K562 (cell line): ENCODE data around the gene SPATA17. TPM values are rescaled to one million over a fixed set of nuclear protein-coding genes. Genes with fewer than 3 reads are reported as not detected.

Source experiments
- ATAC-seq: fragments of 200-7000 bp; cut with Tn5 transposase; 3 replicates; pipeline ENCODE4 v1.9.1; 2020; ENCODE audit warnings: moderate library complexity
- BruUV-seq: library from RNA; stranded (reverse); fragments of 400-500 nt; replicated peaks from 2 replicates; lab custom pipeline; 2021; lab: Mats Ljungman, UMichigan
- CTCF ChIA-PET: fragments of 300-600 bp; formaldehyde crosslinking; extraction: SDS; loops from one replicate; lab custom pipeline; 2021; ENCODE audit warnings: low intra/inter-chr PET ratio; lab: Yijun Ruan, JAX
- POLR2A ChIA-PET: fragments of 300-600, 350-650 bp; sonication (Branson Sonifier 250); formaldehyde crosslinking; extraction: SDS; loops from one replicate; lab custom pipeline; 2021; ENCODE audit warnings: antibody characterized with exemption, inconsistent platforms; lab: Yijun Ruan, JAX
- DNase-seq, 4 experiments: peaks; one replicate each; pipeline versions ENCODE4 v3.0.0 to v3.0.0-alpha.2; 2011 to 2018; ENCODE audit warnings: low spot score in 3 of 4, mixed read lengths in 3 of 4; ENCODE audit errors: extremely low read depth in 1 of 4
- FAIRE-seq: peaks from 2 replicates; lab custom pipeline; 2011; peaks lifted over from hg19 to GRCh38; lab: Jason Lieb, UNC
- H2AFZ ChIP-seq: 2 replicates; pipeline ENCODE4 v1.6.0; 2011; ENCODE audit warnings: low read depth, low read length, control low read depth, inconsistent platforms
- H3K27ac ChIP-seq: fragments of 200-600 bp; 3 replicates; pipeline ENCODE4 v1.8.0; 2011; ENCODE audit warnings: low read depth, mild to moderate bottlenecking, control low read depth, inconsistent platforms, low read length, moderate library complexity, mixed read lengths; ENCODE audit errors: extremely low read depth
- H3K27me3 ChIP-seq, 2 experiments: fragments of 300-600 bp in 1 of 2; 2 replicates in 1 of 2; 3 replicates in 1 of 2; pipeline versions ENCODE4 v1.6.0 to v1.8.0; 2011; ENCODE audit warnings: inconsistent platforms in 2 of 2, low read length in 2 of 2, mild to moderate bottlenecking in 1 of 2, mixed read lengths in 1 of 2, moderate library complexity in 1 of 2; ENCODE audit not compliant: control insufficient read depth in 2 of 2, insufficient read depth in 2 of 2
- H3K36me3 ChIP-seq: fragments of 300-600 bp; 3 replicates; pipeline ENCODE4 v1.8.0; 2011; ENCODE audit warnings: mild to moderate bottlenecking, low read length, inconsistent platforms; ENCODE audit not compliant: control insufficient read depth, insufficient read depth
- H3K4me1 ChIP-seq, 2 experiments: fragments of 200-600 bp in 1 of 2; replicated peaks in 1 of 2; 2 replicates in 1 of 2; 3 replicates in 1 of 2; pipeline versions ENCODE4 v1.5.1 to v1.8.0; 2011; ENCODE audit warnings: inconsistent platforms in 2 of 2, low read length in 2 of 2, mild to moderate bottlenecking in 1 of 2, mixed read lengths in 1 of 2, moderate library complexity in 1 of 2; ENCODE audit not compliant: control insufficient read depth in 2 of 2, insufficient read depth in 2 of 2
- H3K4me2 ChIP-seq: 2 replicates; pipeline ENCODE4 v1.6.1; 2011; ENCODE audit warnings: low read length, control low read depth, inconsistent platforms, mixed read lengths; ENCODE audit not compliant: insufficient read depth
- H3K4me3 ChIP-seq: fragments of 200-600 bp; sonication (generic), shearing (Covaris generic); 2 replicates; pipeline ENCODE4 v1.5.1; 2016; ENCODE audit warnings: control low read depth, inconsistent platforms
- H3K79me2 ChIP-seq: fragments of 200-600 bp; 3 replicates; pipeline ENCODE4 v1.8.0; 2011; ENCODE audit warnings: low read length, inconsistent platforms; ENCODE audit not compliant: control insufficient read depth, insufficient read depth
- H3K9ac ChIP-seq, 2 experiments: 2 replicates each; pipeline versions ENCODE4 v1.6.0 to v1.6.1; 2011; ENCODE audit warnings: low read depth in 2 of 2, low read length in 2 of 2, control low read depth in 1 of 2, inconsistent platforms in 1 of 2, mild to moderate bottlenecking in 1 of 2, mixed read lengths in 1 of 2; ENCODE audit not compliant: insufficient read depth in 1 of 2
- H3K9me1 ChIP-seq: one replicate; pipeline ENCODE4 v1.6.0; 2011; ENCODE audit warnings: inconsistent platforms, mild to moderate bottlenecking, low read length, moderate library complexity; ENCODE audit not compliant: control insufficient read depth, insufficient read depth
- H3K9me3 ChIP-seq: replicated peaks from 2 replicates; pipeline ENCODE4 v1.5.1; 2011; ENCODE audit warnings: low read depth, low read length, inconsistent platforms; ENCODE audit not compliant: control insufficient read depth, insufficient read depth
- H4K20me1 ChIP-seq: replicated peaks from 2 replicates; pipeline ENCODE4 v1.6.1; 2011; ENCODE audit warnings: low read length, inconsistent platforms, mixed read lengths; ENCODE audit not compliant: control insufficient read depth, insufficient read depth
- ETS2 ChIP-seq: IDR thresholded peaks from 2 replicates; pipeline ENCODE4 v1.6.1; 2016; ENCODE audit warnings: borderline replicate concordance, missing genetic modification characterization, mild to moderate bottlenecking, moderate library complexity, missing compliant biosample characterization; ENCODE audit not compliant: poor library complexity, severe bottlenecking
- NBN ChIP-seq: fragments of 450-650 bp; IDR thresholded peaks from 2 replicates; pipeline ENCODE4 v1.6.1; 2016; ENCODE audit warnings: low read depth, mild to moderate bottlenecking
- NELFE ChIP-seq: IDR thresholded peaks from 2 replicates; pipeline ENCODE4 v1.6.1; 2011; ENCODE audit warnings: mild to moderate bottlenecking; ENCODE audit not compliant: insufficient read depth, insufficient read length
- SAP30 ChIP-seq: fragments of 200-600 bp; sonication (generic); IDR thresholded peaks from 2 replicates; pipeline ENCODE4 v1.6.1; 2012; ENCODE audit warnings: borderline replicate concordance, low read depth, mild to moderate bottlenecking, moderate library complexity, low read length, control low read depth, inconsistent platforms; ENCODE audit not compliant: insufficient read depth, poor library complexity, severe bottlenecking
- SIX5 ChIP-seq, 2 experiments: IDR thresholded peaks; 2 replicates each; pipeline ENCODE4 v1.6.1; 2011; ENCODE audit warnings: low read length in 2 of 2, borderline replicate concordance in 1 of 2, low read depth in 1 of 2, mild to moderate bottlenecking in 1 of 2, moderate library complexity in 1 of 2; ENCODE audit not compliant: insufficient read depth in 1 of 2
- SMC3 ChIP-seq: conservative IDR thresholded peaks from 2 replicates; pipeline ENCODE4 v1.6.1; 2011; ENCODE audit warnings: low read depth, low read length, improper control_type of control experiment; ENCODE audit not compliant: insufficient read depth
- TAL1 ChIP-seq: fragments of 450-650 bp; IDR thresholded peaks from 2 replicates; pipeline ENCODE4 v1.6.1; 2016; ENCODE audit warnings: mild to moderate bottlenecking
- TBP ChIP-seq: optimal IDR thresholded peaks from 2 replicates; pipeline ENCODE3; 2011; ENCODE audit warnings: low read depth, low read length, improper control_type of control experiment
- ZBTB9 ChIP-seq: fragments of 450-650 bp; formaldehyde crosslinking; IDR thresholded peaks from 2 replicates; pipeline ENCODE4 v1.4.0; 2020; ENCODE audit warnings: mild to moderate bottlenecking, moderate library complexity
- ZNF197 ChIP-seq: fragments of 200-800 bp; sonication (Bioruptor generic); IDR thresholded peaks from 2 replicates; pipeline ENCODE4 v1.6.1; 2016; ENCODE audit warnings: low read depth, missing genetic modification characterization, missing compliant biosample characterization
- WGBS: fragments of 100-300 bp; shearing (Covaris generic); methylation state at CpG from one replicate; pipeline ENCODE4 v1.1.6; 2016; ENCODE audit warnings: low coverage, mixed read lengths; ENCODE audit not compliant: insufficient coverage; ENCODE audit errors: missing lambda C conversion rate; 5-methylcytosine and 5-hydroxymethylcytosine counted together
- in situ Hi-C: fragments of 300-500 bp; cut with MboI; formaldehyde crosslinking; loops from 4 replicates; pipeline ENCODE4 v1.15.0; 2018; ENCODE audit warnings: inconsistent platforms, mixed read lengths
- intact Hi-C: fragments of 100-400 bp; cut with micrococcal nuclease; formaldehyde crosslinking; loops from 2 replicates; pipeline ENCODE4 v1.14.2; 2022
- polyA plus RNA-seq, 8 experiments: library from polyadenylated mRNA; depleted of rRNA in 4 of 8; stranded (reverse) in 5 of 8; unstranded in 3 of 8; fragments of >200 nt; fragmentation: Nextera tagmentation in 2 of 8; fragmentation: Illumina TruSeq in 1 of 8; extraction: Ambion mirVana in 2 of 8; extraction: Trizol in 1 of 8; gene quantifications; 2 replicates each; pipeline versions ENCODE4 v1.2.1 to v1.2.3, GENCODE V29; 2011 to 2014; ENCODE audit warnings: inconsistent platforms in 1 of 8, missing spikeins in 1 of 8
- total RNA-seq, 7 experiments: library from RNA; depleted of rRNA in 6 of 7; stranded (reverse); fragments of >200 nt in 6 of 7; fragmentation: Illumina TruSeq in 2 of 7; extraction: Trizol in 2 of 7; gene quantifications; 2 replicates each; pipeline versions ENCODE4 v1.2.1 to v1.2.3, GENCODE V29; 2011 to 2021; ENCODE audit warnings: low replicate concordance in 1 of 7
- TF ChIP-seq, protein P1 (sequence below): IDR thresholded peaks from 2 replicates; pipeline ENCODE4 v1.6.1; 2011; ENCODE audit warnings: borderline replicate concordance, low read depth, mild to moderate bottlenecking, moderate library complexity, low read length; ENCODE audit not compliant: insufficient read depth, poor library complexity, severe bottlenecking
- TF ChIP-seq, protein P2 (sequence below): fragments of 450-650 bp; IDR thresholded peaks from 2 replicates; pipeline ENCODE4 v1.7.1; 2018; ENCODE audit warnings: mild to moderate bottlenecking, low read depth; ENCODE audit not compliant: partially characterized antibody

Gene SPATA17
- total and polyA plus RNA-seq, 9 of the 15 experiments (the other 6 are each of a cell fraction or from before 2014, with no cell fraction given), result 0.04 to 0.11 TPM; not detected in 7

DNA sequence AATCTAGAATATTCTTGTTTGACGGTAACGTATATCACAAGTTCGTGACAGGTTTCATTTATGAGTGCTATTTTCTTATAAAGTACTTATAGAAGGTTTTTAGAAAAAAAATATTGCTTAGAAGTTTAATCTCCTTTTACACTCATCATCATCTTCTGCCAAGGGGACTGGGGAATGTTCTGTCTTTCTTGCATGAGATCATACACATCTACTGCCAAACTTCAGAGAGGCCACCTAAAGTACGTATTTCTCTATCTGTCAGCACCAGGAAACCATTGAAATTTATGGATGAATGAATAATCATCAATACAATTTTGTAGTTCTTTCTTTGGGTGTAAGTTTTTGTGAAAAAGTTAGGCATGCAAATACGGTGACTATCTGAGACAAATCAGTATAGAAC, 245.8 kb downstream of the SPATA17 start:
- no peak overlapping the region for H3K4me2 ChIP-seq
- H3K36me3 ChIP-seq, result no peaks in the 10 kb centered on the region
- H4K20me1 ChIP-seq, result no peaks in the 10 kb centered on the region
- H3K9me3 ChIP-seq, result no peaks in the 10 kb centered on the region; the same call in none of the 2 replicates
- BruUV-seq, result no TSS peak
- FAIRE-seq (no peak), ATAC-seq (no peak), DNase-seq (no peak)
- CTCF ChIA-PET, result no interaction called here
- no peak overlapping the region for H2AFZ ChIP-seq
- H3K27me3 ChIP-seq, result no peaks in the 10 kb centered on the region; a peak in 1 of 5 replicates
- POLR2A ChIA-PET, result no interaction called here
- intact Hi-C loops, result no loop called here
- no peak overlapping the region for H3K27ac ChIP-seq
- no peaks in the 10 kb centered on the region for H3K79me2 ChIP-seq
- H3K4me3 ChIP-seq, result no peak overlapping the region
- in situ Hi-C loops, result no loop called here
- H3K9me1 ChIP-seq, result no peaks in the 10 kb centered on the region
- no peak overlapping the region for H3K9ac ChIP-seq
- no peaks in the 10 kb centered on the region for H3K4me1 ChIP-seq
- WGBS, result 0% methylated on average over 5 of the region's 5 CpGs
- TF ChIP-seq SMC3 (no peak), NELFE (no peak), ETS2 (tag) (no peak), NBN (no peak), TAL1 (no peak), ZBTB9 (CRISPR knock-in tag) (no peak), SIX5 (IDR thresholded peaks at IDR 0.05; ENCODE audit: borderline replicate concordance in 1 of 2, insufficient read depth in 1 of 2, low read depth in 1 of 2, low read length in 2 of 2) (no peak), ZNF197 (CRISPR knock-in tag) (no peak), SAP30 (no peak), TBP (no peak)
- TF ChIP-seq, protein P1, sequence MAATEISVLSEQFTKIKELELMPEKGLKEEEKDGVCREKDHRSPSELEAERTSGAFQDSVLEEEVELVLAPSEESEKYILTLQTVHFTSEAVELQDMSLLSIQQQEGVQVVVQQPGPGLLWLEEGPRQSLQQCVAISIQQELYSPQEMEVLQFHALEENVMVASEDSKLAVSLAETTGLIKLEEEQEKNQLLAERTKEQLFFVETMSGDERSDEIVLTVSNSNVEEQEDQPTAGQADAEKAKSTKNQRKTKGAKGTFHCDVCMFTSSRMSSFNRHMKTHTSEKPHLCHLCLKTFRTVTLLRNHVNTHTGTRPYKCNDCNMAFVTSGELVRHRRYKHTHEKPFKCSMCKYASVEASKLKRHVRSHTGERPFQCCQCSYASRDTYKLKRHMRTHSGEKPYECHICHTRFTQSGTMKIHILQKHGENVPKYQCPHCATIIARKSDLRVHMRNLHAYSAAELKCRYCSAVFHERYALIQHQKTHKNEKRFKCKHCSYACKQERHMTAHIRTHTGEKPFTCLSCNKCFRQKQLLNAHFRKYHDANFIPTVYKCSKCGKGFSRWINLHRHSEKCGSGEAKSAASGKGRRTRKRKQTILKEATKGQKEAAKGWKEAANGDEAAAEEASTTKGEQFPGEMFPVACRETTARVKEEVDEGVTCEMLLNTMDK, result no peak
- TF ChIP-seq, protein P2, sequence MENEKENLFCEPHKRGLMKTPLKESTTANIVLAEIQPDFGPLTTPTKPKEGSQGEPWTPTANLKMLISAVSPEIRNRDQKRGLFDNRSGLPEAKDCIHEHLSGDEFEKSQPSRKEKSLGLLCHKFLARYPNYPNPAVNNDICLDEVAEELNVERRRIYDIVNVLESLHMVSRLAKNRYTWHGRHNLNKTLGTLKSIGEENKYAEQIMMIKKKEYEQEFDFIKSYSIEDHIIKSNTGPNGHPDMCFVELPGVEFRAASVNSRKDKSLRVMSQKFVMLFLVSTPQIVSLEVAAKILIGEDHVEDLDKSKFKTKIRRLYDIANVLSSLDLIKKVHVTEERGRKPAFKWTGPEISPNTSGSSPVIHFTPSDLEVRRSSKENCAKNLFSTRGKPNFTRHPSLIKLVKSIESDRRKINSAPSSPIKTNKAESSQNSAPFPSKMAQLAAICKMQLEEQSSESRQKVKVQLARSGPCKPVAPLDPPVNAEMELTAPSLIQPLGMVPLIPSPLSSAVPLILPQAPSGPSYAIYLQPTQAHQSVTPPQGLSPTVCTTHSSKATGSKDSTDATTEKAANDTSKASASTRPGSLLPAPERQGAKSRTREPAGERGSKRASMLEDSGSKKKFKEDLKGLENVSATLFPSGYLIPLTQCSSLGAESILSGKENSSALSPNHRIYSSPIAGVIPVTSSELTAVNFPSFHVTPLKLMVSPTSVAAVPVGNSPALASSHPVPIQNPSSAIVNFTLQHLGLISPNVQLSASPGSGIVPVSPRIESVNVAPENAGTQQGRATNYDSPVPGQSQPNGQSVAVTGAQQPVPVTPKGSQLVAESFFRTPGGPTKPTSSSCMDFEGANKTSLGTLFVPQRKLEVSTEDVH, result no peak
